ENCODE measurements around the gene AGTPBP1.
"Not testable (repeated sequence)": the region's sequence is repeated elsewhere in the genome, so short reads cannot be mapped to it uniquely, and the experiment has no call there.

The AGTPBP1 gene

DNA sequence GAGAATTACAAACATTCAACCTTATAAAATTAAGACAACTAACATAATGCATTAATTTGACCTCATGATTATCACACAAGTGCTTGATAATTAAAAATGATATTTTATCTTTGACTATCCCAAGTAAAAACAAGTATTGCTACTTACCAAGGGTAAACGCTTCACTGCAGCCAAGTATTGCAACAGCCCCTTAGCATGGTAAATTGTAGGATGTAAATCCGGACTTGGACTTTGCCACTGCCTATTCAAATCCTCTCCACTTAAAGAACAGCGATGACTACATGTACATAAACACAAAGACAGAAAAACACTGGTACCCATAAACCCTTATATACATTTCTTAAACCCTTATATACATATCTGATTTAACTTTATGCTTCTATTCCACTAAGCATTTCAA lies 155.1 kb downstream of the AGTPBP1 start:
- H3K9me3 ChIP-seq: no peaks in the 10 kb centered on the region
- intact Hi-C loops (cut with DNase I; ENCODE audit: low total_unique reads): no loop called here
- no peak overlapping the region for H3K4me3 ChIP-seq
- peaks cover 7 to 24% (median 10%) of the 10 kb centered on the region in 3 donors for H3K36me3 ChIP-seq
- TF ChIP-seq, protein P1, sequence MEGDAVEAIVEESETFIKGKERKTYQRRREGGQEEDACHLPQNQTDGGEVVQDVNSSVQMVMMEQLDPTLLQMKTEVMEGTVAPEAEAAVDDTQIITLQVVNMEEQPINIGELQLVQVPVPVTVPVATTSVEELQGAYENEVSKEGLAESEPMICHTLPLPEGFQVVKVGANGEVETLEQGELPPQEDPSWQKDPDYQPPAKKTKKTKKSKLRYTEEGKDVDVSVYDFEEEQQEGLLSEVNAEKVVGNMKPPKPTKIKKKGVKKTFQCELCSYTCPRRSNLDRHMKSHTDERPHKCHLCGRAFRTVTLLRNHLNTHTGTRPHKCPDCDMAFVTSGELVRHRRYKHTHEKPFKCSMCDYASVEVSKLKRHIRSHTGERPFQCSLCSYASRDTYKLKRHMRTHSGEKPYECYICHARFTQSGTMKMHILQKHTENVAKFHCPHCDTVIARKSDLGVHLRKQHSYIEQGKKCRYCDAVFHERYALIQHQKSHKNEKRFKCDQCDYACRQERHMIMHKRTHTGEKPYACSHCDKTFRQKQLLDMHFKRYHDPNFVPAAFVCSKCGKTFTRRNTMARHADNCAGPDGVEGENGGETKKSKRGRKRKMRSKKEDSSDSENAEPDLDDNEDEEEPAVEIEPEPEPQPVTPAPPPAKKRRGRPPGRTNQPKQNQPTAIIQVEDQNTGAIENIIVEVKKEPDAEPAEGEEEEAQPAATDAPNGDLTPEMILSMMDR (IDR thresholded peaks at IDR 0.05): no peak
- H3K27ac ChIP-seq: no peak overlapping the region
- DNase-seq: no peak
- H3K4me1 ChIP-seq: no peaks in the 10 kb centered on the region
- no peaks in the 10 kb centered on the region for H3K27me3 ChIP-seq

DNA sequence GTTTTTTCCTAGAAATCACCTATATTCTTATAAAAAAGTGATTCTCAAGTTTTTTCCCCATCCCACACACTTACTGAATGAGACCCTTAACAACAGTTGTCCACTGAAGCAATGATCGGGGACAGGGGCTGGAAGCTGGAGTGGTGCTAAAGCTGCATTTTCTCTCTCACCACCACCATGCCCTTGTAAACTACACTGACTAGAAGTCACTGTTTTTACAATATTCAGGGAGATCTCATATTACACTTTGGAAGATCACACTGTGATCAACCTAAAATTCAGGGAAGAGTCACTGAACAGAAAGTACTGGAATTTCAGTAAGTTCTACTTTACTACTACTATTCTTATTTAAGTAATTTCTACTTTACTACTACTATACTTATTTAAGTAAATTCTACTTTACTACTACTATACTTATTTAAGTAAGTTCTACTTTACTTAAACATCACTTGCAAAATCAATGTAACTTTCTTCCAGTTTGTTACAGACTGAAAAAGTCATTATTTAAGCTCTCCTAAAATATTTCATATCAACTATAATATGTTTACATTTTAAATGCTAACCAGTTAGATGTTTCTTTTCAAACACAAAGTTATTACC lies 164.3 kb downstream of the AGTPBP1 start:
- no peak overlapping the region for H3K27ac ChIP-seq
- no peaks in the 10 kb centered on the region for H3K4me1 ChIP-seq
- no peaks in the 10 kb centered on the region for H3K9me3 ChIP-seq
- H3K36me3 ChIP-seq: peaks cover 0 to 4% (median 0%) of the 10 kb centered on the region in 3 donors
- intact Hi-C loops (cut with DNase I; ENCODE audit: low total_unique reads): no loop called here
- TF ChIP-seq, protein P1 (IDR thresholded peaks at IDR 0.05): no peak
- no peak for DNase-seq
- H3K27me3 ChIP-seq: no peaks in the 10 kb centered on the region
- H3K4me3 ChIP-seq: no peak overlapping the region

DNA sequence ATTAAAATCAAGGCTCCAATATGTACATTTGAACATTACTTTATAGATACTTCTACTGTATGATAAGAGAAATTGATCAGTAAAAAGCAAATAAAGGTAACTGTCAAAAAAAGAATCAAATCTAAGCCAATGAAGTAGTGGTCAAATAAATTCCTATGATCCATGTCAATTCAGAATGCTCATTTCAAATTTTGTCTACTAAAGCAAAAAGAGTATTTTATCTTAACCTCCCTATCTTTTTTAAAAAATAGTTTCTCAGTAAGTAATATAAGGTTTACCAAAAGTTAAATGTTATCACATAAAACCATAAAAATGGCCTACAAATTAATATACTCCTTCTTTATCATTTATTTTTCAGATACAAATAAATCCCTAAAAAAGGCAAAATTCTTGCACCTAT lies 165.9 kb downstream of the AGTPBP1 start:
- TF ChIP-seq, protein P1 (IDR thresholded peaks at IDR 0.05): no peak
- intact Hi-C loops (cut with DNase I; ENCODE audit: low total_unique reads): no loop called here
- H3K27ac ChIP-seq: no peak overlapping the region
- H3K36me3 ChIP-seq: peaks cover 0 to 4% (median 0%) of the 10 kb centered on the region in 3 donors
- no peaks in the 10 kb centered on the region for H3K27me3 ChIP-seq
- no peaks in the 10 kb centered on the region for H3K4me1 ChIP-seq
- no peak for DNase-seq
- no peaks in the 10 kb centered on the region for H3K9me3 ChIP-seq
- H3K4me3 ChIP-seq: no peak overlapping the region

DNA sequence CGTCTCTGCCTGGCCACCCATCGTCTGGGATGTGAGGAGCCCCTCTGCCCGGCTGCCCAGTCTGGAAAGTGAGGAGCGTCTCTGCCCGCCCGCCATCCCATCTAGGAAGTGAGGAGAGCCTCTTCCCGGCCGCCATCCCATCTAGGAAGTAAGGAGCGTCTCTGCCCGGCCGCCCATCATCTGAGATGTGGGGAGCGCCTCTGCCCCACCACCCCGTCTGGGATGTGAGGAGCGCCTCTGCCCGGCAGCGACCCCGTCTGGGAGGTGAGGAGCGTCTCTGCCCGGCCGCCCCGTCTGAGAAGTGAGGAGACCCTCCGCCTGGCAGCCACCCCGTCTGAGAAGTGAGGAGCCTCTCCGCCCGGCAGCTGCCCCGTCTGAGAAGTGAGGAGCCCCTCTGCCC lies 168.2 kb downstream of the AGTPBP1 start:
- H3K27me3 ChIP-seq; intact Hi-C loops (cut with DNase I; ENCODE audit: low total_unique reads); DNase-seq; H3K4me1 ChIP-seq; H3K9me3 ChIP-seq; H3K27ac ChIP-seq; H3K36me3 ChIP-seq; H3K4me3 ChIP-seq: not testable (repeated sequence)

DNA sequence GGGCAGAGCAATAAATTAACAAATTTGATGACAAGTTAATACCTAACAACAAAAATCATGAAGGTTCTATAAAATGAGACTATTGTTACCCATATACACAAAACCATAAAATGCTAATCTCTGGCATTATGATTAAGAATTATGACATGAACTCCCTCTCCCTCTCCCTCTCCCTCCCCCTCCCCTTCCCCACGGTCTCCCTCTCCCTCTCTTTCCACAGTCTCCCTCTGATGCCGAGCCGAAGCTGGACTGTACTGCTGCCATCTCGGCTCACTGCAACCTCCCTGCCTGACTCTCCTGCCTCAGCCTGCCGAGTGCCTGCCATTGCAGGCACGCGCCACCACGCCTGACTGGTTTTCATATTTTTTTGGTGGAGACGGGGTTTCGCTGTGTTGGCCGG lies 168.8 kb downstream of the AGTPBP1 start:
- H3K27ac ChIP-seq; H3K9me3 ChIP-seq; H3K36me3 ChIP-seq; DNase-seq; intact Hi-C loops (cut with DNase I; ENCODE audit: low total_unique reads); H3K4me1 ChIP-seq; H3K27me3 ChIP-seq; H3K4me3 ChIP-seq: not testable (repeated sequence)

DNA sequence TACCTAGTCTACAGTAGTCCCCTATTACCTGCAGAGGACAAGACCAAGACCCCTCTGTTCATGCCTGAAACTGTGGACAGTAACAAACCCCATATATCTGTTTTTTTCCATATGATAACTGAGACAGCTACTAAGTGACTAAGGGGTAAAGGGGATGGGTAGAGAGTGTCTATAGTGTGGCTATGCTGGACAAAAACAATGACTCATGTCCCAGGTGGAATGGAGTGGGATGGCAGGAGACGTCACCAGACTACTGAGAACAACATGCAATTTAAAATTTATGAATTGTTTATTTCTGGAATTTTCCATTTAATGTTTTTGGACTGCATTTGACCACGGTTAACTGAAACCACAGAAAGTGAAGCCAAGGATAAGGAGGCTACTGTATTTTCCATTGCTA lies 171.8 kb downstream of the AGTPBP1 start:
- H3K27me3 ChIP-seq: no peaks in the 10 kb centered on the region

More for the DNA sequence above, 171.8 kb downstream of the AGTPBP1 start:
- Histone ChIP-seq H3K4me3 (no peak overlapping the region), H3K4me1 (peaks cover 0 to 9% (median 0%) of the 10 kb centered on the region in 4 donors), H3K36me3 (peaks cover 0 to 4% (median 0%) of the 10 kb centered on the region in 3 donors), H3K9me3 (no peaks in the 10 kb centered on the region), H3K27ac (no peak overlapping the region)
- DNase-seq: no peak
- TF ChIP-seq, protein P1 (IDR thresholded peaks at IDR 0.05): no peak
- intact Hi-C loops (cut with DNase I; ENCODE audit: low total_unique reads): no loop called here
